ENCODE results near the gene LMOD1.

Gene LMOD1

GRCh38 chr1:201983380-201983805, 37.0 kb upstream of the LMOD1 start:
- no peak for DNase-seq (ENCODE audit: low read depth)
- peak; percentile 2 for TF ChIP-seq CTCF (conservative IDR thresholded peaks at IDR 0.05; ENCODE audit: control insufficient read depth, insufficient read depth, low read depth, low read length)
- peak overlapping the region; percentile 84 for H3K4me3 ChIP-seq (ENCODE audit: control insufficient read depth, low read depth, low read length)

GRCh38 chr1:201982623-201983379, 36.5 kb upstream of the LMOD1 start, which contains the start of gene RNPEP:
Gene RNPEP, plus strand, starts transcription at chr1:201982648. Its CDS starts 19 bp downstream, at chr1:201982667.
- DNase-seq (ENCODE audit: low read depth): peak; percentile 79
- TF ChIP-seq CTCF (conservative IDR thresholded peaks at IDR 0.05; ENCODE audit: control insufficient read depth, insufficient read depth, low read depth, low read length): no peak

GRCh38 chr1:201982082-201982622, 35.8 kb upstream of the LMOD1 start:
- H3K4me3 ChIP-seq (ENCODE audit: control insufficient read depth, low read depth, low read length): peak overlapping the region; percentile 44
- no peak for DNase-seq (ENCODE audit: low read depth)
- TF ChIP-seq CTCF (conservative IDR thresholded peaks at IDR 0.05; ENCODE audit: control insufficient read depth, insufficient read depth, low read depth, low read length): no peak

More at GRCh38 chr1:201982623-201983379, 36.5 kb upstream of the LMOD1 start, which contains the start of gene RNPEP:
- H3K4me3 ChIP-seq (ENCODE audit: control insufficient read depth, low read depth, low read length): peak within 1 kb of the TSS; percentile 84

- no peak overlapping the region for H3K4me3 ChIP-seq (ENCODE audit: control insufficient read depth, low read depth, low read length)
- DNase-seq (ENCODE audit: low read depth): peak; percentile 48
- TF ChIP-seq CTCF (conservative IDR thresholded peaks at IDR 0.05; ENCODE audit: control insufficient read depth, insufficient read depth, low read depth, low read length): no peak
These were observed 24.2 kb upstream of the LMOD1 start for GRCh38 chr1:201970334-201971159.

- TF ChIP-seq CTCF (conservative IDR thresholded peaks at IDR 0.05; ENCODE audit: control insufficient read depth, insufficient read depth, low read depth, low read length): no peak
- H3K4me3 ChIP-seq (ENCODE audit: control insufficient read depth, low read depth, low read length): no peak overlapping the region
- no peak for DNase-seq (ENCODE audit: low read depth)
These were observed 22.0 kb upstream of the LMOD1 start for GRCh38 chr1:201968202-201968925.

GRCh38 chr1:201966171-201966570, 19.8 kb upstream of the LMOD1 start:
- H3K4me3 ChIP-seq (ENCODE audit: control insufficient read depth, low read depth, low read length): no peak overlapping the region
- DNase-seq (ENCODE audit: low read depth): no peak
- TF ChIP-seq CTCF (conservative IDR thresholded peaks at IDR 0.05; ENCODE audit: control insufficient read depth, insufficient read depth, low read depth, low read length): no peak
